H9 (cell line): ENCODE measurements around the gene GNAI2. TPM values are rescaled to one million over a fixed set of nuclear protein-coding genes. Genes with fewer than 3 reads are reported as not detected.

Experiments used
- DNase-seq: peaks from one replicate; pipeline ENCODE4 v3.0.0-alpha.2; 2017
- H2AFZ ChIP-seq: one replicate; pipeline ENCODE4 v1.6.1; 2013; ENCODE audit warnings: mild to moderate bottlenecking, low read length, control low read depth, moderate library complexity
- H2AK5ac ChIP-seq: 2 replicates; pipeline ENCODE4 v1.6.1; 2013; ENCODE audit warnings: low read length, control low read depth, mixed read lengths; ENCODE audit not compliant: insufficient read length
- H2BK120ac ChIP-seq: one replicate; pipeline ENCODE4 v1.6.1; 2013; ENCODE audit warnings: low read depth, mild to moderate bottlenecking, low read length, control low read depth, inconsistent platforms; ENCODE audit not compliant: poor library complexity, severe bottlenecking
- H2BK12ac ChIP-seq: 2 replicates; pipeline ENCODE4 v1.6.1; 2013; ENCODE audit warnings: low read length, control low read depth, mixed read lengths, low read depth; ENCODE audit not compliant: insufficient read length
- H2BK15ac ChIP-seq: 2 replicates; pipeline ENCODE4 v1.6.1; 2013; ENCODE audit warnings: low read depth, low read length, control low read depth
- H2BK20ac ChIP-seq: one replicate; pipeline ENCODE4 v1.6.1; 2013; ENCODE audit warnings: low read depth, mild to moderate bottlenecking, low read length, control low read depth, inconsistent platforms; ENCODE audit not compliant: poor library complexity, severe bottlenecking
- H2BK5ac ChIP-seq: 2 replicates; pipeline ENCODE4 v1.6.1; 2013; ENCODE audit warnings: low read length, control low read depth, mixed read lengths; ENCODE audit not compliant: insufficient read length
- H3K14ac ChIP-seq: 2 replicates; pipeline ENCODE4 v1.6.1; 2013; ENCODE audit warnings: low read length, control low read depth; ENCODE audit not compliant: insufficient read depth
- H3K18ac ChIP-seq: 2 replicates; pipeline ENCODE4 v1.6.1; 2013; ENCODE audit warnings: low read depth, mild to moderate bottlenecking, mixed read lengths, low read length, control low read depth; ENCODE audit not compliant: insufficient read length
- H3K23ac ChIP-seq: 2 replicates; pipeline ENCODE4 v1.6.1; 2013; ENCODE audit warnings: low read length, control low read depth, mixed read lengths, low read depth; ENCODE audit not compliant: insufficient read length
- H3K23me2 ChIP-seq: 2 replicates; pipeline ENCODE4 v1.6.1; 2013; ENCODE audit warnings: low read depth, mild to moderate bottlenecking, mixed read lengths, low read length, control low read depth; ENCODE audit not compliant: insufficient read length, poor library complexity, severe bottlenecking
- H3K27ac ChIP-seq: 2 replicates; pipeline ENCODE4 v1.5.1; 2013; ENCODE audit warnings: low read length, control low read depth, mixed read lengths, low read depth; ENCODE audit not compliant: insufficient read length
- H3K27me3 ChIP-seq: 2 replicates; pipeline ENCODE4 v1.6.1; 2013; ENCODE audit warnings: low read length, control low read depth, inconsistent platforms; ENCODE audit not compliant: insufficient read depth
- H3K4ac ChIP-seq: 2 replicates; pipeline ENCODE4 v1.6.1; 2013; ENCODE audit warnings: low read depth, mild to moderate bottlenecking, control low read depth, inconsistent platforms, low read length, moderate library complexity
- H3K4me1 ChIP-seq: 2 replicates; pipeline ENCODE4 v1.6.1; 2013; ENCODE audit warnings: low read length, control low read depth, inconsistent platforms; ENCODE audit not compliant: insufficient read depth
- H3K4me2 ChIP-seq: 2 replicates; pipeline ENCODE4 v1.6.1; 2013; ENCODE audit warnings: low read length, control low read depth, mixed read lengths; ENCODE audit not compliant: insufficient read length, insufficient read depth
- H3K56ac ChIP-seq: 2 replicates; pipeline ENCODE4 v1.6.1; 2013; ENCODE audit warnings: low read depth, mild to moderate bottlenecking, mixed read lengths, low read length, control low read depth; ENCODE audit not compliant: insufficient read length
- H3K79me1 ChIP-seq: 2 replicates; pipeline ENCODE4 v1.6.1; 2013; ENCODE audit warnings: low read depth, mild to moderate bottlenecking, moderate library complexity, low read length, control low read depth, inconsistent platforms; ENCODE audit not compliant: insufficient read depth, poor library complexity, severe bottlenecking
- H3K79me2 ChIP-seq: 2 replicates; pipeline ENCODE4 v1.6.1; 2013; ENCODE audit warnings: low read length, control low read depth, inconsistent platforms; ENCODE audit not compliant: insufficient read depth
- H3K9ac ChIP-seq: 2 replicates; pipeline ENCODE4 v1.6.1; 2013; ENCODE audit warnings: low read length, control low read depth, mixed read lengths; ENCODE audit not compliant: insufficient read length; ENCODE audit errors: extremely low read depth
- H3K9me3 ChIP-seq: one replicate; pipeline ENCODE4 v1.6.1; 2013; ENCODE audit warnings: low read depth, low read length, inconsistent platforms; ENCODE audit not compliant: control insufficient read depth
- H3T11ph ChIP-seq: one replicate; pipeline ENCODE4 v1.6.1; 2013; ENCODE audit warnings: mild to moderate bottlenecking, low read length, control low read depth, inconsistent platforms
- H4K20me1 ChIP-seq: one replicate; pipeline ENCODE4 v1.6.1; 2013; ENCODE audit not compliant: control insufficient read depth, insufficient read length, insufficient read depth
- H4K5ac ChIP-seq: 2 replicates; pipeline ENCODE4 v1.6.1; 2013; ENCODE audit warnings: low read depth, mild to moderate bottlenecking, mixed read lengths, low read length, control low read depth; ENCODE audit not compliant: insufficient read length
- H4K8ac ChIP-seq: replicated peaks from 2 replicates; pipeline ENCODE4 v1.6.1; 2013; ENCODE audit warnings: low read length, control low read depth, mixed read lengths, low read depth; ENCODE audit not compliant: insufficient read length
- H4K91ac ChIP-seq: 2 replicates; pipeline ENCODE4 v1.6.1; 2013; ENCODE audit warnings: low read depth, mild to moderate bottlenecking, moderate library complexity, mixed read lengths, low read length, control low read depth; ENCODE audit not compliant: insufficient read length
- H3K27ac Mint-ChIP-seq, 3 experiments: 2 replicates in 2 of 3; 3 replicates in 1 of 3; pipeline ENCODE4 v1.8.0; 2020 to 2021; ENCODE audit warnings: mixed read lengths in 3 of 3, mild to moderate bottlenecking in 1 of 3, moderate library complexity in 1 of 3
- H3K27me3 Mint-ChIP-seq: 2 replicates; pipeline ENCODE4 v1.8.0; 2021; ENCODE audit warnings: low read depth, mild to moderate bottlenecking, moderate library complexity, mixed read lengths
- H3K36me3 Mint-ChIP-seq, 3 experiments: 2 replicates in 2 of 3; 3 replicates in 1 of 3; pipeline ENCODE4 v1.8.0; 2020 to 2021; ENCODE audit warnings: low read depth in 3 of 3, mixed read lengths in 3 of 3; ENCODE audit not compliant: insufficient read depth in 1 of 3
- H3K4me1 Mint-ChIP-seq, 2 experiments: 2 replicates each; pipeline ENCODE4 v1.8.0; 2020; ENCODE audit warnings: mixed read lengths in 2 of 2
- H3K4me3 Mint-ChIP-seq, 2 experiments: 2 replicates in 1 of 2; 3 replicates in 1 of 2; pipeline ENCODE4 v1.8.0; 2020 to 2021; ENCODE audit warnings: mild to moderate bottlenecking in 2 of 2, mixed read lengths in 2 of 2, moderate library complexity in 1 of 2
- H3K9me3 Mint-ChIP-seq, 2 experiments: 2 replicates in 1 of 2; 3 replicates in 1 of 2; pipeline ENCODE4 v1.8.0; 2020; ENCODE audit warnings: mild to moderate bottlenecking in 2 of 2, mixed read lengths in 2 of 2, moderate library complexity in 1 of 2
- WGBS: extraction: QIAGEN DNeasy Blood & Tissue Kit; methylation state at CpG from one replicate; pipeline ENCODE4 v1.1.7; 2013; ENCODE audit warnings: missing lambda C conversion rate, low lambda C conversion rate, mixed read lengths; ENCODE audit not compliant: insufficient read length; ENCODE audit errors: extremely low coverage; 5-methylcytosine and 5-hydroxymethylcytosine counted together
- total RNA-seq: library from RNA; stranded (reverse); gene quantifications from 2 replicates; pipeline ENCODE4 v1.2.1, GENCODE V29; 2021
- TF ChIP-seq, protein P1 (sequence below): fragments of 200-600 bp; sonication (generic); conservative IDR thresholded peaks from 3 replicates; pipeline ENCODE4 v1.8.0; 2021; ENCODE audit warnings: antibody characterized with exemption, mild to moderate bottlenecking

Gene GNAI2
- total RNA-seq, 1 experiment from 2014 or later = 218 TPM

DNA sequence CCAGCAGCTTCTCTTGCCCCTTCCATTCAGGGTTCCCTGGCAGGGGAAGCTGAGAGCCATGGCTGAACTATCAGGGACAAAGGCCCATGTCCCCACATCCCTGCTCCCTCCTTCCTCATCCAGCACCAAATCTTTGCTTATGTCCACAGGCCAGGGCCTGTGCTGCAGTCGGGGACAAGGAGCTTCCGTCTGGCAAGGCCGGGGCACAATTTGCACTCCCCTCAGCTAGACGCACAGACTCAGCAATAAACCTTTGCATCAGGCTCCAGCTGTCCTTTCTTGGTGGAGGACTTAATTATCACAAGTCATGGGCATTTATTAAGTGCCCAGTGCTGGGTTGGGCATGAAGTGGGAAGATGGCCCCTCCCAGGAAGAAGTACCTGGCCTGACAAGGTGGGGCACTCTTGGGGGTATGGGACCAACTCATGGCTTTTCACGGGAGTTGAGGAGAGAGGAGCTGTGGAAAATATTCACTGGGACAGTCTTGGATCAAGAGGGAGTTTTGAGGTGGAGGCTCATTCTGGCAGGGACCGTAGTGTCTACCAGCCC lies 39.7 kb upstream of the GNAI2 start:
- Histone ChIP-seq H2BK5ac (no peak overlapping the region), H4K91ac (no peak overlapping the region), H3K23me2 (no peaks in the 10 kb centered on the region), H3K56ac (no peak overlapping the region), H3K9ac (no peak overlapping the region), H3K4me1 (no peaks in the 10 kb centered on the region), H3K14ac (no peak overlapping the region), H4K5ac (no peak overlapping the region), H3K23ac (no peak overlapping the region), H3K4me2 (no peak overlapping the region), H3K27ac (no peak overlapping the region), H3K27me3 (no peaks in the 10 kb centered on the region; the same call in 1 of the 2 replicates), H2BK12ac (no peak overlapping the region), H2BK120ac (no peak overlapping the region), H3K79me2 (no peaks in the 10 kb centered on the region), H2BK15ac (no peak overlapping the region), H2AFZ (no peak overlapping the region), H3K18ac (no peak overlapping the region), H2AK5ac (no peak overlapping the region), H2BK20ac (no peak overlapping the region), H4K20me1 (no peaks in the 10 kb centered on the region), H3K9me3 (no peaks in the 10 kb centered on the region), H3K79me1 (no peaks in the 10 kb centered on the region), H3T11ph (no peak overlapping the region), H4K8ac (no peak overlapping the region), H3K4ac (no peak overlapping the region)
- TF ChIP-seq, protein P1, sequence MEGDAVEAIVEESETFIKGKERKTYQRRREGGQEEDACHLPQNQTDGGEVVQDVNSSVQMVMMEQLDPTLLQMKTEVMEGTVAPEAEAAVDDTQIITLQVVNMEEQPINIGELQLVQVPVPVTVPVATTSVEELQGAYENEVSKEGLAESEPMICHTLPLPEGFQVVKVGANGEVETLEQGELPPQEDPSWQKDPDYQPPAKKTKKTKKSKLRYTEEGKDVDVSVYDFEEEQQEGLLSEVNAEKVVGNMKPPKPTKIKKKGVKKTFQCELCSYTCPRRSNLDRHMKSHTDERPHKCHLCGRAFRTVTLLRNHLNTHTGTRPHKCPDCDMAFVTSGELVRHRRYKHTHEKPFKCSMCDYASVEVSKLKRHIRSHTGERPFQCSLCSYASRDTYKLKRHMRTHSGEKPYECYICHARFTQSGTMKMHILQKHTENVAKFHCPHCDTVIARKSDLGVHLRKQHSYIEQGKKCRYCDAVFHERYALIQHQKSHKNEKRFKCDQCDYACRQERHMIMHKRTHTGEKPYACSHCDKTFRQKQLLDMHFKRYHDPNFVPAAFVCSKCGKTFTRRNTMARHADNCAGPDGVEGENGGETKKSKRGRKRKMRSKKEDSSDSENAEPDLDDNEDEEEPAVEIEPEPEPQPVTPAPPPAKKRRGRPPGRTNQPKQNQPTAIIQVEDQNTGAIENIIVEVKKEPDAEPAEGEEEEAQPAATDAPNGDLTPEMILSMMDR = no peak
- no peak for DNase-seq
- peaks cover 52% of the 10 kb centered on the region for H3K27me3 Mint-ChIP-seq
- H3K36me3 Mint-ChIP-seq = no peaks in the 10 kb centered on the region
- no CpG with 5 or more reads among the region's 6 CpGs for WGBS
- no peak overlapping the region; a peak in 1 of 5 replicates for H3K4me3 Mint-ChIP-seq
- H3K27ac Mint-ChIP-seq = peak overlapping the region in 1 of 3 experiments; percentile 22; a peak in 1 of 7 replicates
- H3K4me1 Mint-ChIP-seq = peaks cover 5 to 11% of the 10 kb centered on the region in 2 experiments; a peak in 3 of 4 replicates
- no peaks in the 10 kb centered on the region; a peak in 1 of 5 replicates for H3K9me3 Mint-ChIP-seq
